ENCODE data around the gene DLG1. TPM values are rescaled to one million over a fixed set of nuclear protein-coding genes. Genes with fewer than 3 reads are reported as not detected.

The DLG1 gene
- total RNA-seq, 2 experiments from 2014 or later: 58.8 to 78.4 TPM

- Mint-ChIP-seq H3K27ac (no peak overlapping the region), H3K27me3 (peaks cover 19% of the 10 kb centered on the region), H3K36me3 (ENCODE audit: low read depth) (no peaks in the 10 kb centered on the region), H3K9me3 (ENCODE audit: low read depth) (peaks cover 4% of the 10 kb centered on the region), H3K4me1 (peaks cover 27% of the 10 kb centered on the region), H3K4me3 (no peak overlapping the region)
- DNase-seq: no peak
- intact Hi-C loops (cut with DNase I, micrococcal nuclease): no loop called here
- POLR2A ChIA-PET: no interaction called here
- no peak for ATAC-seq
- CTCF ChIA-PET: no interaction called here
Observed at GRCh38 chr3:197312431-197312830, 14.0 kb upstream of the DLG1 start.

GRCh38 chr3:197311591-197311990 is 13.2 kb upstream of the DLG1 start:
- no peak overlapping the region for H3K4me3 Mint-ChIP-seq
- ATAC-seq: no peak
- no peaks in the 10 kb centered on the region for H3K36me3 Mint-ChIP-seq (ENCODE audit: low read depth)
- H3K27ac Mint-ChIP-seq: no peak overlapping the region
- DNase-seq: no peak
- CTCF ChIA-PET: interaction anchor here (0.5 to 1.4 kb wide), 3 partner anchors 55 to 280 kb away, joined by 3 to 6 read pairs (median 4); no protein-coding TSS in a partner anchor
- peaks cover 19% of the 10 kb centered on the region for H3K27me3 Mint-ChIP-seq
- POLR2A ChIA-PET: interaction anchor here (0.7 kb wide), 1 partner anchor 190 kb away, joined by 5 read pairs; no protein-coding TSS in a partner anchor
- H3K9me3 Mint-ChIP-seq (ENCODE audit: low read depth): peaks cover 4% of the 10 kb centered on the region
- intact Hi-C loops (cut with DNase I, micrococcal nuclease): no loop called here
- H3K4me1 Mint-ChIP-seq: peaks cover 27% of the 10 kb centered on the region

GRCh38 chr3:197309528-197310361 is 11.3 kb upstream of the DLG1 start:
- Mint-ChIP-seq H3K4me3 (peak overlapping the region; percentile 6), H3K27ac (peak overlapping the region; percentile 67), H3K27me3 (peaks cover 13% of the 10 kb centered on the region), H3K9me3 (ENCODE audit: low read depth) (peaks cover 4% of the 10 kb centered on the region), H3K4me1 (peaks cover 36% of the 10 kb centered on the region), H3K36me3 (ENCODE audit: low read depth) (no peaks in the 10 kb centered on the region)
- CTCF ChIA-PET: interaction anchor here (1.3 kb wide), 2 partner anchors 54 to 279 kb away, joined by 3 read pairs; no protein-coding TSS in a partner anchor
- ATAC-seq: peak; percentile 45
- POLR2A ChIA-PET: interaction anchor here (0.6 kb wide), 2 partner anchors 51 to 440 kb away, joined by 3 to 7 read pairs; no protein-coding TSS in a partner anchor
- intact Hi-C loops (cut with DNase I, micrococcal nuclease): loop anchor here in 1 of 2 experiments (1.0 kb wide), 1 partner anchor 16 kb away; no protein-coding TSS in a partner anchor
- no peak for DNase-seq

- no peak overlapping the region for H3K27ac Mint-ChIP-seq
- ATAC-seq: no peak
- intact Hi-C loops (cut with DNase I, micrococcal nuclease): no loop called here
- CTCF ChIA-PET: interaction anchor here (0.6 to 1.0 kb wide), 2 partner anchors 51 to 638 kb away, joined by 3 to 4 read pairs; no protein-coding TSS in a partner anchor
- no peak overlapping the region for H3K4me3 Mint-ChIP-seq
- POLR2A ChIA-PET: no interaction called here
- H3K9me3 Mint-ChIP-seq (ENCODE audit: low read depth): peaks cover 4% of the 10 kb centered on the region
- no peaks in the 10 kb centered on the region for H3K36me3 Mint-ChIP-seq (ENCODE audit: low read depth)
- peaks cover 12% of the 10 kb centered on the region for H3K27me3 Mint-ChIP-seq
- no peak for DNase-seq
- peaks cover 36% of the 10 kb centered on the region for H3K4me1 Mint-ChIP-seq
Observed at GRCh38 chr3:197308591-197308990, 10.2 kb upstream of the DLG1 start.

GRCh38 chr3:197306374-197307086 is 8.1 kb upstream of the DLG1 start:
- H3K4me1 Mint-ChIP-seq: peaks cover 35% of the 10 kb centered on the region
- no peak overlapping the region for H3K27ac Mint-ChIP-seq
- ChIA-PET POLR2A (no interaction called here), CTCF (interaction anchor here (0.6 to 1.6 kb wide), 2 partner anchors 17 to 50 kb away, joined by 3 to 7 read pairs; no protein-coding TSS in a partner anchor)
- H3K4me3 Mint-ChIP-seq: no peak overlapping the region
- intact Hi-C loops (cut with DNase I, micrococcal nuclease): no loop called here
- no peaks in the 10 kb centered on the region for H3K9me3 Mint-ChIP-seq (ENCODE audit: low read depth)
- DNase-seq: no peak
- H3K27me3 Mint-ChIP-seq: peaks cover 11% of the 10 kb centered on the region
- ATAC-seq: no peak
- no peaks in the 10 kb centered on the region for H3K36me3 Mint-ChIP-seq (ENCODE audit: low read depth)

GRCh38 chr3:197305854-197306253 is 7.4 kb upstream of the DLG1 start:
- ATAC-seq (peak; percentile 88), DNase-seq (peak; percentile 30)
- H3K4me3 Mint-ChIP-seq: no peak overlapping the region
- H3K9me3 Mint-ChIP-seq (ENCODE audit: low read depth): no peaks in the 10 kb centered on the region
- ChIA-PET POLR2A (interaction anchor here (0.6 kb wide), 1 partner anchor 50 kb away, joined by 3 read pairs; no protein-coding TSS in a partner anchor), CTCF (interaction anchor here (0.6 to 1.6 kb wide), 2 partner anchors 17 to 49 kb away, joined by 3 to 7 read pairs; no protein-coding TSS in a partner anchor)
- intact Hi-C loops (cut with DNase I, micrococcal nuclease): no loop called here
- H3K27ac Mint-ChIP-seq: no peak overlapping the region
- no peaks in the 10 kb centered on the region for H3K36me3 Mint-ChIP-seq (ENCODE audit: low read depth)
- peaks cover 13% of the 10 kb centered on the region for H3K27me3 Mint-ChIP-seq
- H3K4me1 Mint-ChIP-seq: peaks cover 29% of the 10 kb centered on the region

- POLR2A ChIA-PET: no interaction called here
- DNase-seq: no peak
- Mint-ChIP-seq H3K27me3 (peaks cover 24% of the 10 kb centered on the region), H3K36me3 (ENCODE audit: low read depth) (no peaks in the 10 kb centered on the region), H3K27ac (no peak overlapping the region), H3K9me3 (ENCODE audit: low read depth) (no peaks in the 10 kb centered on the region), H3K4me3 (no peak overlapping the region), H3K4me1 (peaks cover 12% of the 10 kb centered on the region)
- CTCF ChIA-PET: interaction anchor here (0.7 to 2.0 kb wide), 2 partner anchors 10 to 125 kb away, joined by 3 to 5 read pairs; no protein-coding TSS in a partner anchor
- intact Hi-C loops (cut with DNase I, micrococcal nuclease): no loop called here
- no peak for ATAC-seq
Observed at GRCh38 chr3:197303452-197303851, 5.0 kb upstream of the DLG1 start.

GRCh38 chr3:197302696-197303341 is 4.4 kb upstream of the DLG1 start:
- no peak for ATAC-seq
- POLR2A ChIA-PET: no interaction called here
- no peaks in the 10 kb centered on the region for H3K9me3 Mint-ChIP-seq (ENCODE audit: low read depth)
- H3K4me1 Mint-ChIP-seq: peaks cover 12% of the 10 kb centered on the region
- H3K36me3 Mint-ChIP-seq (ENCODE audit: low read depth): no peaks in the 10 kb centered on the region
- no peak overlapping the region for H3K27ac Mint-ChIP-seq
- CTCF ChIA-PET: interaction anchor here (1.2 to 2.0 kb wide), 2 partner anchors 11 to 45 kb away, joined by 3 to 5 read pairs; no protein-coding TSS in a partner anchor
- H3K4me3 Mint-ChIP-seq: no peak overlapping the region
- intact Hi-C loops (cut with DNase I, micrococcal nuclease): no loop called here
- H3K27me3 Mint-ChIP-seq: peaks cover 22% of the 10 kb centered on the region
- DNase-seq: no peak

GRCh38 chr3:197302033-197302432 is 3.6 kb upstream of the DLG1 start:
- peaks cover 22% of the 10 kb centered on the region for H3K27me3 Mint-ChIP-seq
- H3K9me3 Mint-ChIP-seq (ENCODE audit: low read depth): no peaks in the 10 kb centered on the region
- intact Hi-C loops (cut with DNase I, micrococcal nuclease): no loop called here
- H3K4me3 Mint-ChIP-seq: no peak overlapping the region
- H3K4me1 Mint-ChIP-seq: peaks cover 12% of the 10 kb centered on the region
- ATAC-seq (no peak), DNase-seq (no peak)
- no peak overlapping the region for H3K27ac Mint-ChIP-seq
- H3K36me3 Mint-ChIP-seq (ENCODE audit: low read depth): peaks cover 2% of the 10 kb centered on the region
- ChIA-PET CTCF (interaction anchor here (0.6 to 2.0 kb wide), 4 partner anchors 8 to 44 kb away, joined by 3 to 5 read pairs (median 4); no protein-coding TSS in a partner anchor), POLR2A (no interaction called here)

GRCh38 chr3:197300361-197300760 is 1.9 kb upstream of the DLG1 start:
- CTCF ChIA-PET: interaction anchor here (1.2 kb wide), 2 partner anchors 43 to 62 kb away, joined by 3 read pairs; no protein-coding TSS in a partner anchor
- POLR2A ChIA-PET: no interaction called here
- DNase-seq (no peak), ATAC-seq (no peak)
- Mint-ChIP-seq H3K27me3 (peaks cover 22% of the 10 kb centered on the region), H3K4me3 (no peak overlapping the region), H3K27ac (no peak overlapping the region), H3K4me1 (peaks cover 14% of the 10 kb centered on the region), H3K36me3 (ENCODE audit: low read depth) (peaks cover 7% of the 10 kb centered on the region), H3K9me3 (ENCODE audit: low read depth) (no peaks in the 10 kb centered on the region)
- intact Hi-C loops (cut with DNase I, micrococcal nuclease): no loop called here

Measured in activated CD4-positive, alpha-beta T cell treated with anti-CD3 and anti-CD28 coated beads for 36 hours (primary cell).